WTC11 (cell line): Measurements from ENCODE around the gene TPT1. TPM values are rescaled to one million over a fixed set of nuclear protein-coding genes. Genes with fewer than 3 reads are reported as not detected.

Experiments
- ATAC-seq: fragments of 200-7000 bp; cut with Tn5 transposase; 2 replicates; pipeline ENCODE4 v1.10.0; 2021; ENCODE audit warnings: mild to moderate bottlenecking, moderate library complexity
- CTCF ChIA-PET: fragments of 300-600 bp; sonication (Branson Sonifier 250); formaldehyde crosslinking; loops from one replicate; lab custom pipeline; 2021; ENCODE audit warnings: antibody characterized with exemption; lab: Charles Lee
- POLR2A ChIA-PET: fragments of 350-600 bp; sonication (Branson Sonifier 250); formaldehyde crosslinking; loops from one replicate; lab custom pipeline; 2021; ENCODE audit warnings: antibody characterized with exemption; lab: Charles Lee
- DNase-seq: peaks from one replicate; pipeline ENCODE4 v3.0.0; 2021; ENCODE audit warnings: low spot score
- H3K27ac Mint-ChIP-seq: 2 replicates; pipeline ENCODE4 v1.8.0; 2021; ENCODE audit warnings: mixed read lengths
- H3K27me3 Mint-ChIP-seq: 2 replicates; pipeline ENCODE4 v1.8.0; 2021; ENCODE audit warnings: low read depth, mild to moderate bottlenecking, moderate library complexity, mixed read lengths
- H3K36me3 Mint-ChIP-seq: 2 replicates; pipeline ENCODE4 v1.8.0; 2021; ENCODE audit warnings: mixed read lengths
- H3K4me1 Mint-ChIP-seq: 2 replicates; pipeline ENCODE4 v1.8.0; 2022; ENCODE audit warnings: mixed read lengths
- H3K4me3 Mint-ChIP-seq: 2 replicates; pipeline ENCODE4 v1.8.0; 2021; ENCODE audit warnings: mild to moderate bottlenecking, moderate library complexity, mixed read lengths
- H3K9me3 Mint-ChIP-seq: 2 replicates; pipeline ENCODE4 v1.8.0; 2021; ENCODE audit warnings: mixed read lengths
- ARID4B ChIP-seq: sonication (generic); formaldehyde crosslinking; IDR thresholded peaks from 2 replicates; pipeline ENCODE4 v1.8.0; 2023; ENCODE audit warnings: missing genetic modification reagents, mild to moderate bottlenecking, borderline replicate concordance
- CTCF ChIP-seq: fragments of 200-600 bp; IDR thresholded peaks from 2 replicates; pipeline ENCODE4 v1.8.0; 2022; ENCODE audit warnings: antibody characterized with exemption
- E2F4 ChIP-seq: sonication (generic); formaldehyde crosslinking; IDR thresholded peaks from 2 replicates; pipeline ENCODE4 v1.8.1; 2022; ENCODE audit warnings: low read depth, mild to moderate bottlenecking, moderate library complexity, missing genetic modification reagents, borderline replicate concordance
- JAZF1 ChIP-seq: fragments of 250-450 bp; sonication (Bioruptor Pico); IDR thresholded peaks from 2 replicates; pipeline ENCODE4 v1.9.0; 2021; ENCODE audit warnings: moderate library complexity, mild to moderate bottlenecking, inconsistent platforms
- NR2C2 ChIP-seq: sonication (generic); formaldehyde crosslinking; IDR thresholded peaks from 2 replicates; pipeline ENCODE4 v1.8.0; 2022; ENCODE audit warnings: mild to moderate bottlenecking, missing genetic modification reagents
- SOX15 ChIP-seq: fragments of 250-450 bp; sonication (Bioruptor Pico); IDR thresholded peaks from 2 replicates; pipeline ENCODE4 v1.9.0; 2021; ENCODE audit warnings: mild to moderate bottlenecking
- ZNF232 ChIP-seq: sonication (generic); formaldehyde crosslinking; IDR thresholded peaks from 2 replicates; pipeline ENCODE4 v1.8.0; 2022; ENCODE audit warnings: mild to moderate bottlenecking, missing genetic modification reagents
- ZNF317 ChIP-seq: sonication (generic); formaldehyde crosslinking; IDR thresholded peaks from 2 replicates; pipeline ENCODE4 v1.8.1; 2023; ENCODE audit warnings: low read depth, mild to moderate bottlenecking, moderate library complexity, missing genetic modification reagents, borderline replicate concordance
- ZNF396 ChIP-seq: fragments of 250-450 bp; sonication (Bioruptor Pico); IDR thresholded peaks from 2 replicates; pipeline ENCODE4 v1.8.0; 2021; ENCODE audit warnings: mild to moderate bottlenecking, moderate library complexity, borderline replicate concordance
- ZNF416 ChIP-seq: fragments of 250-450 bp; sonication (Bioruptor Pico); IDR thresholded peaks from 2 replicates; pipeline ENCODE4 v1.9.0; 2021; ENCODE audit warnings: mild to moderate bottlenecking, inconsistent platforms
- total RNA-seq: library from RNA; stranded (reverse); gene quantifications from 3 replicates; pipeline ENCODE4 v1.2.3, GENCODE V29; 2021
- TF ChIP-seq, protein P1 (sequence below): sonication (generic); formaldehyde crosslinking; IDR thresholded peaks from 2 replicates; pipeline ENCODE4 v1.8.1; 2022; ENCODE audit warnings: mild to moderate bottlenecking, missing genetic modification reagents, moderate library complexity, borderline replicate concordance
- TF ChIP-seq, protein P2 (sequence below): sonication (generic); formaldehyde crosslinking; conservative IDR thresholded peaks from 2 replicates; pipeline ENCODE4 v1.8.1; 2023; ENCODE audit warnings: mild to moderate bottlenecking, low read depth, missing genetic modification reagents, moderate library complexity
- TF ChIP-seq, protein P3 (sequence below): sonication (generic); formaldehyde crosslinking; IDR thresholded peaks from 2 replicates; pipeline ENCODE4 v1.8.1; 2022; ENCODE audit warnings: missing genetic modification reagents, borderline replicate concordance

TPT1 gene
- total RNA-seq, 1 experiment from 2014 or later, result 1,861 TPM

GRCh38 chr13:45370922-45371406, 30.0 kb upstream of the TPT1 start:
- Mint-ChIP-seq H3K4me1 (peaks cover 35% of the 10 kb centered on the region), H3K9me3 (no peaks in the 10 kb centered on the region), H3K27ac (peak overlapping the region; percentile 50), H3K36me3 (0 out of 2 replicates have a peak, but pooled peaks cover 2% of the 10 kb centered on the region), H3K4me3 (peak overlapping the region; percentile 44), H3K27me3 (no peaks in the 10 kb centered on the region)
- TF ChIP-seq ZNF317 (CRISPR knock-in tag) (no peak), JAZF1 (CRISPR knock-in tag) (no peak), ZNF232 (no peak), SOX15 (CRISPR knock-in tag) (no peak), ZNF416 (no peak), CTCF (peak; percentile 95)
- TF ChIP-seq, protein P1, sequence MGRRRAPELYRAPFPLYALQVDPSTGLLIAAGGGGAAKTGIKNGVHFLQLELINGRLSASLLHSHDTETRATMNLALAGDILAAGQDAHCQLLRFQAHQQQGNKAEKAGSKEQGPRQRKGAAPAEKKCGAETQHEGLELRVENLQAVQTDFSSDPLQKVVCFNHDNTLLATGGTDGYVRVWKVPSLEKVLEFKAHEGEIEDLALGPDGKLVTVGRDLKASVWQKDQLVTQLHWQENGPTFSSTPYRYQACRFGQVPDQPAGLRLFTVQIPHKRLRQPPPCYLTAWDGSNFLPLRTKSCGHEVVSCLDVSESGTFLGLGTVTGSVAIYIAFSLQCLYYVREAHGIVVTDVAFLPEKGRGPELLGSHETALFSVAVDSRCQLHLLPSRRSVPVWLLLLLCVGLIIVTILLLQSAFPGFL (CRISPR knock-in tag), result no peak
- DNase-seq (peak; percentile 90), ATAC-seq (peak; percentile 90)
- ChIA-PET CTCF (interaction anchor here (0.6 to 4.2 kb wide), 43 partner anchors 8 to 789 kb away, joined by 3 to 87 read pairs (median 5); partner anchors contain the start of genes COG3, SLC25A30 and TPT1), POLR2A (interaction anchor here (0.6 to 1.3 kb wide), 5 partner anchors 23 to 96 kb away, joined by 3 to 5 read pairs (median 3); partner anchors contain the start of gene TPT1)

DNA sequence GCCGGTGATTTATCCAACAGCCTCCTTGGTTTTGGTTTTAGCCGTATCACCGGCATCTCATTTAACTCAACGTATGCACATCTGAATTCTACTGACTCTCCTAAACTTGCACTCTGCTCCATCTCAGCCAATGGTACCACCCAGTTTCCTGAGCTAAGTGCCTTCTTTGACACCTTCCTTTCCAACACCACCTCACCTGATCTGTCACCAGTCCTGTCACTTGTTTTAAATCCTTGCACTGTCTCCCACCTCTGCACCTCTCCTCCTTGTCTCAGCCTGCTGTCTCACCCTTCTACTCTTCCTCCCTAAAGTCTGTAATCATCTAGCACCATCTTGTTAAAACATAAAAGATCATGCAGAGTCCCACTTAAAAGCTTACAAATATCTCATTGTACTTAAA, 28.1 kb upstream of the TPT1 start:
- Mint-ChIP-seq H3K4me1 (peaks cover 35% of the 10 kb centered on the region), H3K9me3 (peaks cover 2% of the 10 kb centered on the region), H3K27ac (peak overlapping the region; percentile 3), H3K27me3 (no peaks in the 10 kb centered on the region), H3K4me3 (no peak overlapping the region), H3K36me3 (peaks cover 7% of the 10 kb centered on the region)
- no peak for TF ChIP-seq ZNF396 (CRISPR knock-in tag)
- TF ChIP-seq, protein P2, sequence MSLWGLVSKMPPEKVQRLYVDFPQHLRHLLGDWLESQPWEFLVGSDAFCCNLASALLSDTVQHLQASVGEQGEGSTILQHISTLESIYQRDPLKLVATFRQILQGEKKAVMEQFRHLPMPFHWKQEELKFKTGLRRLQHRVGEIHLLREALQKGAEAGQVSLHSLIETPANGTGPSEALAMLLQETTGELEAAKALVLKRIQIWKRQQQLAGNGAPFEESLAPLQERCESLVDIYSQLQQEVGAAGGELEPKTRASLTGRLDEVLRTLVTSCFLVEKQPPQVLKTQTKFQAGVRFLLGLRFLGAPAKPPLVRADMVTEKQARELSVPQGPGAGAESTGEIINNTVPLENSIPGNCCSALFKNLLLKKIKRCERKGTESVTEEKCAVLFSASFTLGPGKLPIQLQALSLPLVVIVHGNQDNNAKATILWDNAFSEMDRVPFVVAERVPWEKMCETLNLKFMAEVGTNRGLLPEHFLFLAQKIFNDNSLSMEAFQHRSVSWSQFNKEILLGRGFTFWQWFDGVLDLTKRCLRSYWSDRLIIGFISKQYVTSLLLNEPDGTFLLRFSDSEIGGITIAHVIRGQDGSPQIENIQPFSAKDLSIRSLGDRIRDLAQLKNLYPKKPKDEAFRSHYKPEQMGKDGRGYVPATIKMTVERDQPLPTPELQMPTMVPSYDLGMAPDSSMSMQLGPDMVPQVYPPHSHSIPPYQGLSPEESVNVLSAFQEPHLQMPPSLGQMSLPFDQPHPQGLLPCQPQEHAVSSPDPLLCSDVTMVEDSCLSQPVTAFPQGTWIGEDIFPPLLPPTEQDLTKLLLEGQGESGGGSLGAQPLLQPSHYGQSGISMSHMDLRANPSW (CRISPR knock-in tag), result no peak
- TF ChIP-seq NR2C2 (CRISPR knock-in tag), result no peak
- no peak for ATAC-seq
- CTCF ChIA-PET, result interaction anchor here (3.2 to 4.2 kb wide), 2 partner anchors 25 to 121 kb away, joined by 18 to 87 read pairs; no protein-coding TSS in a partner anchor
- POLR2A ChIA-PET, result interaction anchor here (0.6 kb wide), 1 partner anchor 1717 kb away, joined by 8 read pairs; no protein-coding TSS in a partner anchor
- no peak for DNase-seq

- no peak for ATAC-seq
- Mint-ChIP-seq H3K4me1 (peaks cover 35% of the 10 kb centered on the region), H3K27ac (peak overlapping the region; percentile 86), H3K4me3 (no peak overlapping the region), H3K9me3 (peaks cover 8% of the 10 kb centered on the region), H3K27me3 (no peaks in the 10 kb centered on the region), H3K36me3 (peaks cover 13% of the 10 kb centered on the region)
- ChIA-PET CTCF (interaction anchor here (4.2 kb wide), 1 partner anchor 26 kb away, joined by 87 read pairs; no protein-coding TSS in a partner anchor), POLR2A (no interaction called here)
- no peak for DNase-seq
- TF ChIP-seq, protein P3, sequence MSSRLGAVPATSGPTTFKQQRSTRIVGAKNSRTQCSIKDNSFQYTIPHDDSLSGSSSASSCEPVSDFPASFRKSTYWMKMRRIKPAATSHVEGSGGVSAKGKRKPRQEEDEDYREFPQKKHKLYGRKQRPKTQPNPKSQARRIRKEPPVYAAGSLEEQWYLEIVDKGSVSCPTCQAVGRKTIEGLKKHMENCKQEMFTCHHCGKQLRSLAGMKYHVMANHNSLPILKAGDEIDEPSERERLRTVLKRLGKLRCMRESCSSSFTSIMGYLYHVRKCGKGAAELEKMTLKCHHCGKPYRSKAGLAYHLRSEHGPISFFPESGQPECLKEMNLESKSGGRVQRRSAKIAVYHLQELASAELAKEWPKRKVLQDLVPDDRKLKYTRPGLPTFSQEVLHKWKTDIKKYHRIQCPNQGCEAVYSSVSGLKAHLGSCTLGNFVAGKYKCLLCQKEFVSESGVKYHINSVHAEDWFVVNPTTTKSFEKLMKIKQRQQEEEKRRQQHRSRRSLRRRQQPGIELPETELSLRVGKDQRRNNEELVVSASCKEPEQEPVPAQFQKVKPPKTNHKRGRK (CRISPR knock-in tag), result no peak
- no peak for TF ChIP-seq ARID4B (CRISPR knock-in tag)
- TF ChIP-seq E2F4, result no peak
Measured at GRCh38 chr13:45368571-45368970, 27.6 kb upstream of the TPT1 start.
